C4-2B (cell line): ENCODE measurements around the gene RAPGEF1.

Experiments used
- CTCF ChIP-seq: fragments of 450-650 bp; conservative IDR thresholded peaks from 2 replicates; pipeline ENCODE4 v1.5.1; 2017; ENCODE audit warnings: mild to moderate bottlenecking
- ZFX ChIP-seq: fragments of 450-650 bp; IDR thresholded peaks from 2 replicates; pipeline ENCODE4 v1.6.1; 2017

GRCh38 chr9:131776036-131776435, 36.2 kb upstream of the RAPGEF1 start:
- TF ChIP-seq CTCF (no peak), ZFX (no peak)
